ENCODE measurements around the gene TUBB1. TPM values are rescaled to one million over a fixed set of nuclear protein-coding genes. Genes with fewer than 3 reads are reported as not detected.

The TUBB1 gene
- total and polyA plus RNA-seq, 2 of the 13 experiments (the other 11 are each of a cell fraction or from before 2014, with no cell fraction given), result 0.11 to 57.6 TPM

DNA sequence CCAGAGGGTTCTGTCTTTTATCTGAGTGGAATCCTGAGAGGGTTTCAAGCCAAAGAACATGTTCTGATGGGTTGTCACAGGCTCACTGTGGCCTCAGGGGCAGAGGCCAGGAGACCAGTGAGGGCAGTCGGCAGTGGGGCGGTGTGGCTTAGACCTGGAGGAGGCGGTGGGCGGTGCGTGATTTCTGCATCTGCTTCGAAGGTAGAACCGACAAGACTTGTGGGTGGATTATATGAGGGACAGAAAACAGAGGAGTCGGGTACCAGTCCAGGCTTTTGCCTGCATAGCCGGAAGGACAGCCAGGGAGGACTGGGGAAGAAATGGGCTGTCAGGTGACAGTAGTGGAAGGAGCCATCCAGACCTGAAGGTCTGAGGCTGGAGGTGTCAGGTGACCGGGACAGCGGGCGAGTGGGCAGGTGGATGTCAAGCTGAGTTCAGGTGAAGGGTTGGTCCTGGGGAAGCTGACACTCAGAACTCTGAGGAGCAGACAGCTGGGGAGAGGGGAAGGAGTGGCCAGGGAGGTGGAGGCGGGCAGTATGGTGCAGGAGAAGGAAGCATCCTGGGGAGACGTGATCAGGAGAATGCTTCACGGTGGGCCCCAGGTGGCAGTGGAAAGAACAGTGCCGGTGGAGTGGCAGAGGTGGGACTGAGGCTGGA is 15.3 kb upstream of the TUBB1 start (continued):
- TF ChIP-seq IKZF4 (CRISPR knock-in tag; IDR thresholded peaks at IDR 0.05; ENCODE audit: borderline replicate concordance, low read depth, not compliant biosample characterization) (peak; percentile 77), AGO1 (IDR thresholded peaks at IDR 0.05; ENCODE audit: low read depth, low read length, poor library complexity, severe bottlenecking) (no peak), ZKSCAN1 (IDR thresholded peaks at IDR 0.05; ENCODE audit: low read length) (no peak), TAF1 (CRISPR knock-in tag; IDR thresholded peaks at IDR 0.05) (no peak), MED8 (CRISPR knock-in tag; IDR thresholded peaks at IDR 0.05; ENCODE audit: insufficient replicate concordance) (no peak), ZNF343 (CRISPR knock-in tag; IDR thresholded peaks at IDR 0.05) (no peak), MED13 (CRISPR knock-in tag; IDR thresholded peaks at IDR 0.05) (no peak), SOX5 (CRISPR knock-in tag; IDR thresholded peaks at IDR 0.05; ENCODE audit: borderline replicate concordance) (no peak), CAMTA2 (CRISPR knock-in tag; IDR thresholded peaks at IDR 0.05; ENCODE audit: borderline replicate concordance) (no peak), FOXA1 (IDR thresholded peaks at IDR 0.05) (no peak), FOXA1 (CRISPR knock-in tag; IDR thresholded peaks at IDR 0.05) (no peak), ZNF598 (CRISPR knock-in tag; IDR thresholded peaks at IDR 0.05; ENCODE audit: borderline replicate concordance) (0 out of 2 replicates have a peak, but pooled peaks have one; percentile 72)
- TF ChIP-seq, protein P1, sequence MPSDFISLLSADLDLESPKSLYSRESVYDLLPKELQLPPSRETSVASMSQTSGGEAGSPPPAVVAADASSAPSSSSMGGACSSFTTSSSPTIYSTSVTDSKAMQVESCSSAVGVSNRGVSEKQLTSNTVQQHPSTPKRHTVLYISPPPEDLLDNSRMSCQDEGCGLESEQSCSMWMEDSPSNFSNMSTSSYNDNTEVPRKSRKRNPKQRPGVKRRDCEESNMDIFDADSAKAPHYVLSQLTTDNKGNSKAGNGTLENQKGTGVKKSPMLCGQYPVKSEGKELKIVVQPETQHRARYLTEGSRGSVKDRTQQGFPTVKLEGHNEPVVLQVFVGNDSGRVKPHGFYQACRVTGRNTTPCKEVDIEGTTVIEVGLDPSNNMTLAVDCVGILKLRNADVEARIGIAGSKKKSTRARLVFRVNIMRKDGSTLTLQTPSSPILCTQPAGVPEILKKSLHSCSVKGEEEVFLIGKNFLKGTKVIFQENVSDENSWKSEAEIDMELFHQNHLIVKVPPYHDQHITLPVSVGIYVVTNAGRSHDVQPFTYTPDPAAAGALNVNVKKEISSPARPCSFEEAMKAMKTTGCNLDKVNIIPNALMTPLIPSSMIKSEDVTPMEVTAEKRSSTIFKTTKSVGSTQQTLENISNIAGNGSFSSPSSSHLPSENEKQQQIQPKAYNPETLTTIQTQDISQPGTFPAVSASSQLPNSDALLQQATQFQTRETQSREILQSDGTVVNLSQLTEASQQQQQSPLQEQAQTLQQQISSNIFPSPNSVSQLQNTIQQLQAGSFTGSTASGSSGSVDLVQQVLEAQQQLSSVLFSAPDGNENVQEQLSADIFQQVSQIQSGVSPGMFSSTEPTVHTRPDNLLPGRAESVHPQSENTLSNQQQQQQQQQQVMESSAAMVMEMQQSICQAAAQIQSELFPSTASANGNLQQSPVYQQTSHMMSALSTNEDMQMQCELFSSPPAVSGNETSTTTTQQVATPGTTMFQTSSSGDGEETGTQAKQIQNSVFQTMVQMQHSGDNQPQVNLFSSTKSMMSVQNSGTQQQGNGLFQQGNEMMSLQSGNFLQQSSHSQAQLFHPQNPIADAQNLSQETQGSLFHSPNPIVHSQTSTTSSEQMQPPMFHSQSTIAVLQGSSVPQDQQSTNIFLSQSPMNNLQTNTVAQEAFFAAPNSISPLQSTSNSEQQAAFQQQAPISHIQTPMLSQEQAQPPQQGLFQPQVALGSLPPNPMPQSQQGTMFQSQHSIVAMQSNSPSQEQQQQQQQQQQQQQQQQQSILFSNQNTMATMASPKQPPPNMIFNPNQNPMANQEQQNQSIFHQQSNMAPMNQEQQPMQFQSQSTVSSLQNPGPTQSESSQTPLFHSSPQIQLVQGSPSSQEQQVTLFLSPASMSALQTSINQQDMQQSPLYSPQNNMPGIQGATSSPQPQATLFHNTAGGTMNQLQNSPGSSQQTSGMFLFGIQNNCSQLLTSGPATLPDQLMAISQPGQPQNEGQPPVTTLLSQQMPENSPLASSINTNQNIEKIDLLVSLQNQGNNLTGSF (CRISPR knock-in tag; IDR thresholded peaks at IDR 0.05), result no peak
- TF ChIP-seq, protein P2, sequence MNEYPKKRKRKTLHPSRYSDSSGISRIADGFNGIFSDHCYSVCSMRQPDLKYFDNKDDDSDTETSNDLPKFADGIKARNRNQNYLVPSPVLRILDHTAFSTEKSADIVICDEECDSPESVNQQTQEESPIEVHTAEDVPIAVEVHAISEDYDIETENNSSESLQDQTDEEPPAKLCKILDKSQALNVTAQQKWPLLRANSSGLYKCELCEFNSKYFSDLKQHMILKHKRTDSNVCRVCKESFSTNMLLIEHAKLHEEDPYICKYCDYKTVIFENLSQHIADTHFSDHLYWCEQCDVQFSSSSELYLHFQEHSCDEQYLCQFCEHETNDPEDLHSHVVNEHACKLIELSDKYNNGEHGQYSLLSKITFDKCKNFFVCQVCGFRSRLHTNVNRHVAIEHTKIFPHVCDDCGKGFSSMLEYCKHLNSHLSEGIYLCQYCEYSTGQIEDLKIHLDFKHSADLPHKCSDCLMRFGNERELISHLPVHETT (CRISPR knock-in tag; conservative IDR thresholded peaks at IDR 0.05), result no peak
- TF ChIP-seq, protein P3, sequence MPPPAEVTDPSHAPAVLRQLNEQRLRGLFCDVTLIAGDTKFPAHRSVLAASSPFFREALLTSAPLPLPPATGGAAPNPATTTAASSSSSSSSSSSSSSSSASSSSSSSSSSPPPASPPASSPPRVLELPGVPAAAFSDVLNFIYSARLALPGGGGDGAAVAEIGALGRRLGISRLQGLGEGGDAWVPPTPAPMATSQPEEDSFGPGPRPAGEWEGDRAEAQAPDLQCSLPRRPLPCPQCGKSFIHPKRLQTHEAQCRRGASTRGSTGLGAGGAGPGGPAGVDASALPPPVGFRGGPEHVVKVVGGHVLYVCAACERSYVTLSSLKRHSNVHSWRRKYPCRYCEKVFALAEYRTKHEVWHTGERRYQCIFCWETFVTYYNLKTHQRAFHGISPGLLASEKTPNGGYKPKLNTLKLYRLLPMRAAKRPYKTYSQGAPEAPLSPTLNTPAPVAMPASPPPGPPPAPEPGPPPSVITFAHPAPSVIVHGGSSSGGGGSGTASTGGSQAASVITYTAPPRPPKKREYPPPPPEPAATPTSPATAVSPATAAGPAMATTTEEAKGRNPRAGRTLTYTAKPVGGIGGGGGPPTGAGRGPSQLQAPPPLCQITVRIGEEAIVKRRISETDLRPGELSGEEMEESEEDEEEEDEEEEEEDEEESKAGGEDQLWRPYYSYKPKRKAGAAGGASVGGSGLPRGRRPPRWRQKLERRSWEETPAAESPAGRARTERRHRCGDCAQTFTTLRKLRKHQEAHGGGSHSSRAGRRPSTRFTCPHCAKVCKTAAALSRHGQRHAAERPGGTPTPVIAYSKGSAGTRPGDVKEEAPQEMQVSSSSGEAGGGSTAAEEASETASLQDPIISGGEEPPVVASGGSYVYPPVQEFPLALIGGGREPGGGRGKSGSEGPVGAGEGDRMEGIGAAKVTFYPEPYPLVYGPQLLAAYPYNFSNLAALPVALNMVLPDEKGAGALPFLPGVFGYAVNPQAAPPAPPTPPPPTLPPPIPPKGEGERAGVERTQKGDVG (CRISPR knock-in tag; IDR thresholded peaks at IDR 0.05; ENCODE audit: borderline replicate concordance), result 0 out of 2 replicates have a peak, but pooled peaks have one; percentile 45
- TF ChIP-seq, protein P4, sequence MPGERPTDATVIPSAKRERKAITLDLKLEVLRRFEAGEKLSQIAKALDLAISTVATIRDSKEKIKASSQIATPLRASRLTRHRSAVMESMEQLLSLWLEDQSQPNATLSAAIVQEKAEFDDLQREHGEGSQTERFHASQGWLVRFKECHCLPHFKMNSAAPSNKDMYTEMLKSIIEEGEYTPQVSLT (CRISPR knock-in tag; IDR thresholded peaks at IDR 0.05; ENCODE audit: borderline replicate concordance, low read depth), result no peak
- TF ChIP-seq, protein P5, sequence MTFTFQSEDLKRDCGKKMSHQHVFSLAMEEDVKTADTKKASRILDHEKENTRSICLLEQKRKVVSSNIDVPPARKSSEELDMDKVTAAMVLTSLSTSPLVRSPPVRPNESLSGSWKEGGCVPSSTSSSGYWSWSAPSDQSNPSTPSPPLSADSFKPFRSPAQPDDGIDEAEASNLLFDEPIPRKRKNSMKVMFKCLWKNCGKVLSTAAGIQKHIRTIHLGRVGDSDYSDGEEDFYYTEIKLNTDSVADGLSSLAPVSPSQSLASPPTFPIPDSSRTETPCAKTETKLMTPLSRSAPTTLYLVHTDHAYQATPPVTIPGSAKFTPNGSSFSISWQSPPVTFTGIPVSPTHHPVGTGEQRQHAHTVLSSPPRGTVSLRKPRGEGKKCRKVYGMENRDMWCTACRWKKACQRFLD (CRISPR knock-in tag; IDR thresholded peaks at IDR 0.05; ENCODE audit: borderline replicate concordance), result no peak
